Panc1 (cell line): ENCODE measurements around the gene PCSK1N. TPM values are rescaled to one million over a fixed set of nuclear protein-coding genes. Genes with fewer than 3 reads are reported as not detected.
A peak's percentile ranks its signal among the peaks of the same experiment; 100 is the strongest.

ENCODE experiments used
- ATAC-seq: fragments of 200-7000 bp; cut with Tn5 transposase; 2 replicates; pipeline ENCODE4 v1.9.1; 2020; ENCODE audit warnings: mild to moderate bottlenecking, moderate library complexity
- BruUV-seq: library from RNA; stranded (reverse); fragments of 400-500 nt; replicated peaks from 2 replicates; lab custom pipeline; 2021; lab: Mats Ljungman, UMichigan
- CTCF ChIA-PET: fragments of 300-600 bp; sonication (Branson Sonifier 250); formaldehyde crosslinking; loops from one replicate; lab custom pipeline; 2022; ENCODE audit warnings: antibody characterized with exemption; lab: Charles Lee
- POLR2A ChIA-PET: fragments of 300-600 bp; sonication (Branson Sonifier 250); formaldehyde crosslinking; loops from one replicate; lab custom pipeline; 2022; ENCODE audit warnings: antibody characterized with exemption; lab: Charles Lee
- DNase-seq: peaks from one replicate; pipeline ENCODE4 v3.0.0-alpha.2; 2010; ENCODE audit warnings: low read depth, low spot score
- H3K27ac ChIP-seq: 2 replicates; pipeline ENCODE4 v1.5.1; 2011; ENCODE audit warnings: mild to moderate bottlenecking, low read length, inconsistent platforms
- H3K27me3 ChIP-seq: fragments of 200-500 bp; sonication (Bioruptor generic); 2 replicates; pipeline ENCODE4 v1.6.0; 2014; ENCODE audit warnings: low read length, inconsistent platforms; ENCODE audit not compliant: control insufficient read depth, insufficient read depth
- H3K36me3 ChIP-seq: fragments of 200-500 bp; sonication (Bioruptor generic); 2 replicates; pipeline ENCODE4 v1.5.1; 2014; ENCODE audit warnings: inconsistent platforms, mild to moderate bottlenecking, low read length, moderate library complexity; ENCODE audit not compliant: control insufficient read depth, insufficient read depth
- H3K4me1 ChIP-seq: 2 replicates; pipeline ENCODE4 v1.5.1; 2011; ENCODE audit warnings: inconsistent platforms, mild to moderate bottlenecking, low read length, moderate library complexity; ENCODE audit not compliant: control insufficient read depth, insufficient read depth
- H3K4me3 ChIP-seq, 2 experiments: 2 replicates each; pipeline ENCODE4 v1.5.1; 2011 to 2012; ENCODE audit warnings: low read depth in 2 of 2, low read length in 2 of 2, mild to moderate bottlenecking in 2 of 2, inconsistent platforms in 1 of 2, moderate library complexity in 1 of 2
- H3K9me3 ChIP-seq: fragments of 200-500 bp; sonication (Bioruptor generic); 2 replicates; pipeline ENCODE4 v1.5.1; 2014; ENCODE audit warnings: low read depth, mild to moderate bottlenecking, inconsistent platforms, low read length, moderate library complexity; ENCODE audit not compliant: control insufficient read depth, insufficient read depth
- CTCF ChIP-seq: fragments of 450-650 bp; IDR thresholded peaks from 2 replicates; pipeline ENCODE4 v1.5.1; 2017; ENCODE audit warnings: mild to moderate bottlenecking
- POLR2AphosphoS5 ChIP-seq: IDR thresholded peaks from 2 replicates; pipeline ENCODE4 v1.6.1; 2012; ENCODE audit warnings: mild to moderate bottlenecking, low read depth, low read length, moderate library complexity
- REST ChIP-seq, 2 experiments: IDR thresholded peaks; 2 replicates each; pipeline ENCODE4 v1.6.1; 2011 to 2012; ENCODE audit warnings: low read depth in 2 of 2, control low read depth in 1 of 2, low read length in 1 of 2, mild to moderate bottlenecking in 1 of 2, moderate library complexity in 1 of 2; ENCODE audit not compliant: insufficient read depth in 1 of 2
- SIN3A ChIP-seq: IDR thresholded peaks from 2 replicates; pipeline ENCODE4 v1.6.1; 2012; ENCODE audit warnings: low read depth, mild to moderate bottlenecking, low read length, moderate library complexity, borderline replicate concordance; ENCODE audit not compliant: insufficient read depth
- TCF7L2 ChIP-seq: IDR thresholded peaks from 2 replicates; pipeline ENCODE4 v1.6.1; 2011; ENCODE audit warnings: mild to moderate bottlenecking, low read depth, low read length, inconsistent platforms
- in situ Hi-C: cut with HindIII; loops from 2 replicates; pipeline ENCODE4 v1.10.0; 2016; ENCODE audit warnings: low sequenced_read_pairs, low pct_unique_long_range_greater_than_20kb
- intact Hi-C: fragments of 100-400 bp; cut with micrococcal nuclease; formaldehyde crosslinking; loops from one replicate; pipeline ENCODE4 v1.10.0; 2022; ENCODE audit not compliant: unreplicated experiment
- total RNA-seq: library from RNA; stranded (reverse); gene quantifications from one replicate; pipeline ENCODE4 v1.2.1, GENCODE V29; 2021; ENCODE audit not compliant: unreplicated experiment

The PCSK1N gene
- total RNA-seq, 1 experiment from 2014 or later = 17.8 TPM

- TF ChIP-seq TCF7L2 (no peak), CTCF (no peak), SIN3A (no peak), REST (IDR thresholded peaks at IDR 0.05; ENCODE audit: insufficient read depth in 1 of 2, low read depth in 2 of 2, low read length in 1 of 2) (no peak), POLR2AphosphoS5 (no peak)
- in situ Hi-C loops = no loop called here
- ATAC-seq (no peak), DNase-seq (no peak)
- no peak overlapping the region for H3K27ac ChIP-seq
- H3K4me1 ChIP-seq = 0 out of 2 replicates have a peak, but pooled peaks cover 7% of the 10 kb centered on the region
- H3K36me3 ChIP-seq = no peaks in the 10 kb centered on the region
- H3K4me3 ChIP-seq = no peak overlapping the region
- H3K9me3 ChIP-seq = no peaks in the 10 kb centered on the region
- intact Hi-C loops = no loop called here
- H3K27me3 ChIP-seq = no peaks in the 10 kb centered on the region
- ChIA-PET POLR2A (no interaction called here), CTCF (no interaction called here)
- no TSS peak for BruUV-seq
Observed at GRCh38 chrX:48798318-48798717, 37.1 kb downstream of the PCSK1N start.

GRCh38 chrX:48794911-48795515 lies 40.4 kb downstream of the PCSK1N start:
- DNase-seq = no peak
- BruUV-seq = no TSS peak
- Histone ChIP-seq H3K9me3 (no peaks in the 10 kb centered on the region), H3K27me3 (no peaks in the 10 kb centered on the region), H3K4me3 (no peak overlapping the region), H3K36me3 (no peaks in the 10 kb centered on the region), H3K4me1 (0 out of 2 replicates have a peak, but pooled peaks cover 4% of the 10 kb centered on the region), H3K27ac (no peak overlapping the region)
- in situ Hi-C loops (no loop called here), intact Hi-C loops (no loop called here)
- TF ChIP-seq REST (IDR thresholded peaks at IDR 0.05; ENCODE audit: insufficient read depth in 1 of 2, low read depth in 2 of 2, low read length in 1 of 2) = no peak
- TF ChIP-seq POLR2AphosphoS5 = no peak
- TF ChIP-seq CTCF = no peak
- TF ChIP-seq SIN3A = no peak
- no peak for TF ChIP-seq TCF7L2
- ChIA-PET POLR2A (no interaction called here), CTCF (no interaction called here)
- peak; percentile 67 for ATAC-seq
